NCI-H1436 treated with DMSO at 0.1 percent for 48 hours (cell line): ENCODE data around the gene ZNF213.

Source experiments
- DNase-seq: peaks from one replicate; lab custom pipeline; 2025; lab: John Stamatoyannopoulos, UW

Gene ZNF213

DNA sequence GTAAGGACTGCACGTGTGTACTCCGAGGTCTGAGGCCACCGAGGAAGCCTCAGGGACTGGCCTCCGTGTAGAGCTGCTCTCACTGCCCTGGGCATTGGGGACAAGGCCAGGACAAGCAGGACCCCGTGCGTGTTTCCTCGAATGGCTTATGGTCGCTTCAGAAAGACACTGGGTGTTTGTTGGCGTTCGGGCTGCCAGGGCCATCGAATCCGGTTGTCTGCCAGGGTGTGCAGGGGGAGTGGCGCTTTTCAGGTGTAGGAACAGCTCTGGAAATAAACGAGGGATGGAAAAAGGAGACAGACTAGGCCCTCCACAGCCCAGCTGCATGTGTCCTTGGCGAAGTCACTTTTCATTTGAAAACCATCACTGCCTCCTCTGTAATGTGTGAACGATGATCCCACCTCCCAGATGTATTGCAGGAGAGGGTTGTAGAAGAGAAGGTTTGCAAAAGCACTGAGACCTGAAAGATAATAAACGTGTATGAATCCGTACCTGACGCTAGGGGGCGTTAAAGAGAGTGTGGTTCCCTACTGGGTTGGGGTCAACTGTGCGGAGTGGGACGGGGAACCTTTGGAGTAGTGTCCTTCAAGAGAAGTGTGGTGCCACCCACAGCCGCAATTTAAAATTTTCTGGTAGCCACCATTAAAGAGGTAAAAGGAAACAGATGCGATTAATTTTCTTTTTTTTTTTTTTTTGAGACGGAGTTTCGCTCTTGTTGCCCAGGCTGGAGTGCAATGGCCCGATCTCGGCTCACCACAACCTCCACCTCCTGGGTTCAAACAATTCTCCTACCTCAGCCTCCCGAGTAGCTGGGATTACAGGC lies 33.6 kb upstream of the ZNF213 start:
- no peak for DNase-seq

GRCh38 chr16:3101841-3102470 lies 32.9 kb upstream of the ZNF213 start:
- no peak for DNase-seq

DNA sequence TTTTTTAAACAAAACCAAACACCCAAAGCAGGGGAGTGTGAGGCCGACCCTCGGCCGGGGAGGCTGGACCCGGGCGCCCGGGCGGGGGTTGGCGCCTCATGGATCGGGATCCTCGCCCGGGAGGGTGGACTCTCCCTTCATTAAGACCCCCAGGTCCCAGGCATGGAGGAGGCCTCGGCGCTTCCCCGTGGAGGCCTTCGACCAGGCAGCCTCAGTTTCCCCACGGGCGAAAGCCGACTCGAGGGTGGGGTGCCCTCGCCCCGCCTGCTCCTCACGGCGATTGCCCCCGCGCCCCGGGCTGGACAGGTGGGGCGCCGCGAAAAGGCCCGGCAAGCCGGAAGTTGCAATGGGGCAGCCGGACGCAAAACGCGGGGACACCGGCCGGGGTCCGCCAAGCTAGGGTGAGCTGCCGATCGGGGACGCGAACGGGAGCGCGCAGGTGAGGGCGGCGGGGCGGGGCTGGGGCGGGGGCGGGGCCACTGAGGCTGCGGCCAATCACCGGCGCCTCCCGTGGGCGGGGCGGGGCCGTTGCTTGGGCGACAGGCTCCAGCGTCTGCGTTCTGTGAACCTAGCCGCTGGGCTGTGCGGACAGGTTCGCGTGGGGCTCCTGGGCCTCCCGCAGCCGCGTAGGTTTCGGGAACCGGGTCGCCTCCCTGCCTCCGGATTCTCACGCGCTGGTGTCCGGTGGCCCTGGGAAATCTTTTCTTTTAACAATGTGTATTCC lies 28.5 kb upstream of the ZNF213 start:
- peak; percentile 43 for DNase-seq

- no peak for DNase-seq
These were observed 22.6 kb upstream of the ZNF213 start, which contains the start of gene ZNF205 for GRCh38 chr16:3112058-3112880. Gene ZNF205 (plus strand): TSS chr16:3112586. CDS start chr16:3113431, 845 bp downstream.

- DNase-seq: no peak
These were observed 21.8 kb upstream of the ZNF213 start for GRCh38 chr16:3112881-3113574.

- no peak for DNase-seq
These were observed 20.9 kb upstream of the ZNF213 start for GRCh38 chr16:3113765-3114479.

- no peak for DNase-seq
These were observed 19.8 kb upstream of the ZNF213 start for GRCh38 chr16:3115003-3115402.

DNA sequence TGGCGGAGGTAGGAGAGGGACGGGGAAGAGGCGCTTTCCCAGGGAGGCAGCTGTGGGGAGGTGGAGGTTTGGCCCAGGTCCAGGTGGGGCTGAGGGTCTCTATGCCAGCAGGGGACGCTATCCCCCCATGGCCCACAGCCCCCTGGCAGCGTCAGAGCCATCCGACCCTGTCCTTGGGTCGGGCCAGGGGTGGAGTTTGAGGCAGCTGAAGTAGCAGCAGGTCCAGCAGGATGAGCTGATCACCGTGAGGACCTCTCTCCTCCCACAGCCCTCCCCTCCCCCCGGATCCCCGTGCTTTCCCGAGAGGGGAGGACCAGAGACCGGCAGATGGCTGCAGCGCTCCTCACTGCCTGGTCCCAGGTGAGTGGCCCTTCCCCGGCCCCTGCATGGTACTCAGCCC lies 19.3 kb upstream of the ZNF213 start:
- DNase-seq: no peak

- no peak for DNase-seq
These were observed 16.5 kb upstream of the ZNF213 start for GRCh38 chr16:3118204-3118790.

DNA sequence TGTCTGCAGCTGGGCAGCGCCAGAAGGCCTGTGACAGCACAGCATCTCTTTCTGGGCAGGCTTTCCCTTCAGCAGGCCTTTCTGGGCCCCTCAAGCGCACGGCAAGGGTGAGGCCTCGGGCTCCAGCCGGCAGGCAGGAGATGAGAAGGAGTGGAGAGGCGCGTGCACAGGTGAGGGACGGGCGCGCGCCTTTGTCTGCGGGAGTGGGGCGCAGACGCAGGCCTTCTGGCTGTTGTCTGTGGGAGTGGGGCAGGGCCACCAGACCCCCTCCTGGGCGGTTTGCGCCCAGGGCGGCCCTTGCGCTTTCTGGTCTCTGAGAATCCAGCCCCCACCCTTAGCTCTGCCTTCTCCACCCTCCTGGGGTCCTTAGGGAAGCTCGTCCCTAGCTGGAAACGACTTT lies 16.0 kb upstream of the ZNF213 start:
- DNase-seq: no peak

GRCh38 chr16:3119286-3119685 lies 15.5 kb upstream of the ZNF213 start:
- no peak for DNase-seq

GRCh38 chr16:3119701-3120408 lies 15.0 kb upstream of the ZNF213 start:
- DNase-seq: no peak

DNA sequence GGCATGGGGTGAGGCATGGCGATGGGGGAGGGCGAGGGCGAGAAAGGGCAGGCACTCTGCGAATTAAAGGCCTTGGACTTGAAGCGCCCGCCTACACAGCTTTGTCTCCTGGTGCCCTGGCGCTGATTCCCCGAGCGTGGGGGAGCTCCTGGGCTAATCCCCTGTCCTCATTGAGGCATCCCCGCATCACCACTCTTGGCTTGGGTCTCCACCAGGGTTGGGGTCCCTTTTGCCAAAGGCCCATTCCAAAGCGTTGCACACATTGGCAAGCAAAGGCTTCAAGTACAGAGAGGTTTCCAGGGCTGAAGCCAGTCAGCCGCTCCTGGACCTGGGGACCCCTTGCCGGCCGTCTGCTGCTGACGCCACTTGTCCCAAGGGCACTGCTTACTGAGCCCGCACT lies 14.4 kb upstream of the ZNF213 start:
- DNase-seq: no peak

DNA sequence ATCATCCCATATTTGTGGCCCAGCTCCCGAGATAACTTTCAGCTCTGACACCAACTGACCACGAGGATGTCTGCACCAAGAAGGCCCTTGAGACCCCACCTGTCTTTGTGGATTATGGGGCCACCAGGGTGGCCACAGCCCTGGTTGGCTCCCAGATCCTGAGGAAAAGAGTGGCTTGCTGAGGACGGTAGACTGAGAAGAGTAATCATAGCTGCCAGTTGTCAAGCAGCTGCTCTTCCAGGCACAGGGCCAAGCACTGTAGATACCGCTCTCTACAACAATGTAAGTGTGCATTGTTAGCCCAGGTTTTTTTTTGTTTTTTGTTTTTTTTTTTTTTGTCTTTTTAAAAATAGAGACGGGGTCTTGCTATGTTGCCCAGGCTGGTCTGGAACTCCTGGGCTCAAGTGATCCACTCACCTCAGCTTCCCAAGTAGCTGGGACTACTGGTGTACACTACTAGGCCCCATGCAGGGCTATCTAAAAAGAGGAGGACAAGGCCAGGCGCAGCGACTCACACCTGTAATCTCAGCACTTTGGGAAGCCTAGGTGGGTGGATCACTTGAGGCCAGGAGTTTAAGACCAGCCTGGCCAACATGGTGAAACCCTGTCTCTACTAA lies 12.9 kb upstream of the ZNF213 start:
- no peak for DNase-seq

DNA sequence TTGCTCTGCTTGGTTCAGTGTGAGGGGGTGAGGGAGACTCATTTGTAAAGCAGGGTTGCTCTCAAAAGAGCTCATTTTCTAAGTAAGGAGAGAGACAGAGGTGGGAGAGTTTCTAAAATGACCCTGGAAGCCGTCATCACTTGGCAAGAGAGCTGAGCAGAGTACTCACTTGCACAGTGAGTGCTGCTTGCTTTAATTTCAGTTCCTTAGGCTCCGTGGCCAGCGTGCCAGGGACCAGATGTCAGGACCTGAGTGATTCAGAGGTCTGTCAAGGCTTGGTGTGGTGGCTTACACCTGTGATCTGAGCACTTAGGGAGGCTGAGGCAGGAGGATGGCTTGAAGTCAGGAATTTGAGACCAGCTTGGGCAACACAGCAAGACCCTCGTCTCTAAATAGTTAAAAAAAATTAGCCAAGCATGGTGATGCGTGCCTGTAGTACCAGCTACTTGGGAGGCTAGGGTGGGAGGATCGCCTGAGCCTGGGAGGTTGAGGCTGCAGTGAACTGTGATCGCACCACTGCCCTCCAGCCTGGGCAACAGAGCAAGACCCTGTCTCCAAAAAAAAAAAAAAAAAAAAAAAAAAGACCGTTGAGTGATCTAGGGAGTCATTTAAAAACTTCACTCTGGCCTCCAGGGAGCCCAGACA lies 11.8 kb upstream of the ZNF213 start:
- DNase-seq: no peak

DNA sequence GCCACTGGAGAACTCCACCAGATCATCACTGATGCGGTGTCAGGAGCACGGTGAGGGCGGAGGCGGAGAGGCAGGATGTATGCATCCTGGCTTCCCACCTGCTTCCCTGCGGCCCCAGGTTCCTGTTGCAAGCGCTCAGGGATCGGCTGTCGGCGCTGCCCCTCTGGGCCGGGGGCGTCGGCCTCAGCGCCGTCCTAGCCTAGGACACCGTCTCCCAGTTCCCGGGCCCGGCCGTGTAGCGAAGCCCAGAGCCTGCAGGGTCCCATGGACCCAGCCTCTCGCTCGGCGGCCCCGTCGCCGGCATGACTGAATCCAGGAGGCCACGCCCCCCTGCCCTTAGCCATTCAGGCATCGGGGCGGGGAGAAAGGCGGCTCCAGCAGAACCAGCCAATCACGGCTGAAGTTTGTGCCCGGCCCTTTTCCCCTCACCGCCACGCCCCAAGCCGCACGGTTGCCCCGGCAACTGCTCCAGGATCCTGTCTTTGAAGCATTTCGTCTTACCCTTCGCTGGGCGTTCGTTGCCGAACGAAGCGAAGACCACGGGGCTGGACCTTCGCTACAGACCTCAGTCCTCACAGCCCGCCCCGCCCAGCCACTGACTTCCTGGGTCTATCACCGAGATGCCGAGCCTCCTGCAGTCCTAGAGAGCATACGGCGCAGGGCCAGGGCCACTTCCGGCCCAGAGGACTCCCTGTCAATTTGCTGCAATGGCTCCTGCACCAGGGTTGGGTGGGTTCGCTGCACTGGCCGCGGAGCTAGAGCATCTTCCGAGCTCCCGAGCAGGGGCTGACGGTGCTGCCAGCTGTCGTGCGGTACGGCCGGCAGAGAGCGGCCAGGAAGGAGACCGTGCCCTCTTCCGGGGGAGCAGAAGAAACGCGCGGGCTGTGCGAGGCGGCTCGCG lies 10.6 kb upstream of the ZNF213 start:
- peak; percentile 74 for DNase-seq

DNA sequence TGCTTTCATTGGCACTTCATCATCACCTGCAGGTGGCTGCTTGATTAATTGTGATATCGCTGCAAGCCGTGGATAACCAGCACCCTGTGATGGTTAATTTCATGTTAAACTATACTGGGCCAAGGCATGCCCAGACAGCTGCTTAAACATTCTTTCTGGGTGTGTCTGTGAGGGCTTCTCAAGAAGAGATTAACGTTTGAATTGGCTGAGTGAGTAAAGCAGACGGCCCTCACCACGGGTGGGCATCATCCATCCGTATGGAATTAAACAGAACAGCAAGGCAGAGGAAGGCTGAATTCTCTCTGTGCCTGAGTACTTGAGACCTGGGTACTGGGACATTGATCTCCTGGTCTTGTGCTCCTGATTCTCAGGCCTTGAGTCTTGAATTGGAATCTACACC lies 7.1 kb upstream of the ZNF213 start:
- DNase-seq: no peak
